HG03442 (cell line): ENCODE results near the gene CD300A.
"Not testable (repeated sequence)": the region's sequence is repeated elsewhere in the genome, so short reads cannot be mapped to it uniquely, and the experiment has no call there.

Experiments used
- ATAC-seq: cut with Tn5 transposase; IDR thresholded peaks from one replicate; pipeline ENCODE4 v1.9.1; 2021; ENCODE audit warnings: mild to moderate bottlenecking, moderate library complexity; ENCODE audit not compliant: unreplicated experiment

The CD300A gene

GRCh38 chr17:74516561-74517328, 50.3 kb downstream of the CD300A start:
- ATAC-seq = no peak

- not testable (repeated sequence) for ATAC-seq
Measured at GRCh38 chr17:74518413-74518981, 52.1 kb downstream of the CD300A start.

- ATAC-seq = no peak
Measured at GRCh38 chr17:74520016-74520434, 53.6 kb downstream of the CD300A start.

GRCh38 chr17:74520790-74521480, 54.5 kb downstream of the CD300A start:
- ATAC-seq = no peak

- no peak for ATAC-seq
Measured at GRCh38 chr17:74521701-74522201, 55.3 kb downstream of the CD300A start.

- ATAC-seq = no peak
Measured at GRCh38 chr17:74522381-74523105, 56.1 kb downstream of the CD300A start.

GRCh38 chr17:74523308-74523707, 56.9 kb downstream of the CD300A start:
- ATAC-seq = no peak

GRCh38 chr17:74524653-74525464, 58.4 kb downstream of the CD300A start:
- no peak for ATAC-seq

GRCh38 chr17:74525465-74525725, 59.0 kb downstream of the CD300A start:
- no peak for ATAC-seq

GRCh38 chr17:74525781-74526288, 59.4 kb downstream of the CD300A start:
- ATAC-seq = no peak

GRCh38 chr17:74526681-74527080, 60.2 kb downstream of the CD300A start:
- no peak for ATAC-seq

- ATAC-seq = no peak
Measured at GRCh38 chr17:74527081-74527480, 60.6 kb downstream of the CD300A start.

- no peak for ATAC-seq
Measured at GRCh38 chr17:74527756-74528155, 61.3 kb downstream of the CD300A start.

GRCh38 chr17:74528491-74529199, 62.2 kb downstream of the CD300A start:
- ATAC-seq = peak; percentile 77

- no peak for ATAC-seq
Measured at GRCh38 chr17:74529243-74529642, 62.8 kb downstream of the CD300A start.

- ATAC-seq = no peak
Measured at GRCh38 chr17:74530831-74531150, 64.4 kb downstream of the CD300A start.

- no peak for ATAC-seq
Measured at GRCh38 chr17:74531231-74531761, 64.9 kb downstream of the CD300A start, which contains the start of gene CD300LB. Gene CD300LB (minus strand): TSS chr17:74531475. CDS start chr17:74531350, 125 bp downstream.

GRCh38 chr17:74532115-74532514, 65.7 kb downstream of the CD300A start:
- ATAC-seq = no peak
